GM18498 (cell line): ENCODE measurements around the gene SHROOM3.
"Not testable (repeated sequence)": the region's sequence is repeated elsewhere in the genome, so short reads cannot be mapped to it uniquely, and the experiment has no call there.

Experiments
- ATAC-seq: cut with Tn5 transposase; IDR thresholded peaks from one replicate; pipeline ENCODE4 v1.9.1; 2021; ENCODE audit warnings: mild to moderate bottlenecking, moderate library complexity; ENCODE audit not compliant: unreplicated experiment

Gene SHROOM3

DNA sequence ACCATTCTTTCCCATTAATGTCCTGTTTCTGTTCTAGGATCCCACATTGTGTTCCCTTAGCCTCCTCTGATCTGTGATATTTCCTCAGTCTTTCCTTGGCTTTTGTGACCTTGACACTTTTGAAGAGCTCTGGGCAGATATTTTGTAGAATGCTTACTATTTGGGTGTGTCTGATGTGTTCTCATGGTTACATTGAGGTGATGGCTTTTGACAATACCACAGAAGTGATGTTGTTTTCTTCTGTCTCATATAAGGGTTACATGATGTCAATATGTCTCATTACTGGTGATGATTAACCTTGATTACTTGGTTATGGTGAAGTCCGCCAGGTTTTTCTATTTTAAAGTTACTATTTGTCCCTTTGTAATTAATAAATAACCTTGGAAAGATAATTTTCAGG is 279.2 kb downstream of the SHROOM3 start:
- no peak for ATAC-seq

DNA sequence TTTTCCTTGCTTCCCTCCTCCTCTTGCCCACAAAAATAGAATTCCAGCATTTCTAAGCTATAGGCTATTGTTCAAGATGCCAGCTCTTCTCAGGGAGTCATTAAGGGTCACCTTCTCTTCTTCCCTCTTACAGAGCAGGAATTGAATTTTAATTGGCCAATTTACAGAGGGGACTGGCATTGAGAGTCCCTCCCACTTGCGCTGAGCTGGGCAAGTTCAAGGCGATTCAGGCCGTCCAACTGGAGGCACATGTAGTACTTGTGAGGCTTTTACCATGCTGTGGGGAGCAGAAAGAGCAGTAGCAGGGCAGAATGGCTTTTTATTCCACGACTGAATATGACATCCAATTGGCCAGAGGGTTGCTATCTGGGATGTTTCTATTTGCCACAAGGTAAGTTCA is 281.0 kb downstream of the SHROOM3 start:
- ATAC-seq = no peak

DNA sequence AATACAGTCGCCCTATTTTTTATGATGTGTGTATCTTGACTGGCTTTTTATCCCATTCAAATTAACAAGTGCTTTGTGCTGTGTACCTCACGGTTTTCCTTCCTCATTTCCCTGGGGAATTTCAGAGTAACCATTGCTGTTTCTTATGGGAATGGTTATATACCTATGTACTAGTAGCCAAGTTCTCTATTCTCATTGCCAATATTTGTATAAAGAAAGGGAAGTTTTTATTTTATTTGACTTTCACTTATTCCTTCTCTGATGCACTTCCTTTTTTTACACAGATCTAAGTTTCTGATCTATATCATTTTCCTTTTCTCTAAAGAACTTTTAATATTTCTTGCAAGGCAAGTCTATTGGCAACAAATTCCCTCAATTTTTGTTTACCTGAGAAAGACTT is 281.6 kb downstream of the SHROOM3 start:
- no peak for ATAC-seq

DNA sequence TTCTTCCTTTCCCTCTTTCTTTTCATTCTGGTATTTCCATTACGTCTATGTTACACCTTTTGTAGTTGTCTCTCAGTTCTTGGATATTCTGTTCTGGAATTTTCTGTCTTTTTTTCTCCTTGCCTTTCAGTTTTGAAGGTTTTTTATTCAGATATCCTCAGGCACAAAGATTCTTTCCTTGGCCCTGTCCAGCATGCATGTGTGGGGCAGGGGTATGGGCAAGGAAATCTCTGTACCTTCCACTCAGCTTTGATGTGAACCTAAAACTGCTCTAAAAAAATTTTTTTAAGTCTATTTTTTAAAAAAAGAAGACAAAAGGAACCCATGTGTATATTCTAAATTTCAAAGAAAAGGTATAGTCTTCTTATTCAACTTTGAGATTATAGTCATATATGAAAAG is 282.4 kb downstream of the SHROOM3 start:
- no peak for ATAC-seq

DNA sequence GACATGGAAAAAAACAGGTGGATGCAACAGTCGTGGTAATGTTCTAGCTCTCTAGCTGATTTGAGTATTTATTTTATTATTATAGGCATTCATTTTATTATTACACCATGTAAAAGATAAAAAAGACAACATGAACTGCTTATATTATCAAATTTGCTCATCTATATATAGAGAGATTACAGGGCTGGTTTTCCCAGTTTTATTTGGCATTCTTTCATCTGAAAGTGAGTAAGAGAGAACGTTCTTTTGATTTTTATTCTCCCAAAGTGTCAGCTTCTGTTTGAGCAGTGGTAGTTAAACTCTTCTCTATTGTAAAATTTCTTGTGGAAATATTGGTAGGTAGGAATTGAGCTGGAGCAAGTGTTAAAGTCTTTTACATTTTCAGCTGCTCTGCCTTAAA is 283.0 kb downstream of the SHROOM3 start:
- no peak for ATAC-seq

DNA sequence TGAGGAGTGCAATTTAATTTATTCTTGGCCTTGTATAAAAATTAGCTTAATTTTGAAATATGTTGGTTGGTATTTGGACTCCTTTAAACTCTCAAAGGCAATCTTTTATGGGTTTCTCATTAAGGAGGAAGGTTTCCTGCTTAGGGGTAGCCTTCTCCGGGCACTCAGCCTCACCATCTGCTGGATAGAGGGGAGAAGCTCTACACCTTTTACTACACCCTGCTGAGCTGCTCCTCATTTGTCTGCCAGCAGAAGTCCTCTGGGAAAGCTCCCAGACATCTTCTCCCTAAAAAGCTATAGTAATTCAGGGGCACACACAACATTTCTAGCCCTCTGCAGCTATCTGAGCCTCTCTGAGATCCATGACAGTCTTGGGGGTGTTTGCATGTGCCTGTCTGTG is 283.8 kb downstream of the SHROOM3 start:
- no peak for ATAC-seq

DNA sequence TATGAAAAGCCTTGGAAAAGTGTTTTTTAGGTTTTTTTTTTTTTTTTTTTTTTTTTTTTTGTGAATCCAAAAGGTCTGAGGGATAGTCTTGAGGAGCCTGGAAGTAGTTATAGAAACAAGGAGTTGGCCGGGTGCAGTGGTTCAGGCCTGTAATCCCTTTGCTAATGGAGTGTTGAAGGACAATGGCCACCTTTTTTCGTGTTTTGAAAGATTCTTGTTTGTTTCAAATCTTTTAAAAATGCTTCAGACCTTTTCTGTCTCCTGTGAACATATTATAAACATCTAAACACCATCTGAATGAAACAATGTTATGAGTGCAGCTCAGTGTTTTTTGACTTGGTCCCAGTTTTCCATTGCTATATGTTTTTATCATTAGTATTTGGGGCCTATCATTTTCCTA is 285.1 kb downstream of the SHROOM3 start:
- no peak for ATAC-seq

DNA sequence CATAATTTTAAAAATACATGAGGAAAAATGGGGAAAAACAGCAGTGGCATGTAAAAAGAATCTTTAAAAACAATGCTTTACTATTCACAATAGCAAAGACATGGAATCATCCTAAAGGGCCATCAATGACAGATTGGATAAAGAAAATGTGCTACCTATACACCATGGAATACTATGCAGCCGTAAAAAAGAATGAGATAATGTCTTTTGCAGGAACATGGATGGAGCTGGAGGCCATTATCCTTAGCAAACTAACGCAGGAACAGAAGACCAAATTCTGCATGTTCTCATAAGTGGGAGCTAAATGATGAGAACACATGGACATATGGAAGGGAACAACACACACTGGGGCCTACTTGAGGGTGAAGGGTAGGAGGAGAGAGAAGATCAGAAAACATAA is 287.1 kb downstream of the SHROOM3 start:
- not testable (repeated sequence) for ATAC-seq

DNA sequence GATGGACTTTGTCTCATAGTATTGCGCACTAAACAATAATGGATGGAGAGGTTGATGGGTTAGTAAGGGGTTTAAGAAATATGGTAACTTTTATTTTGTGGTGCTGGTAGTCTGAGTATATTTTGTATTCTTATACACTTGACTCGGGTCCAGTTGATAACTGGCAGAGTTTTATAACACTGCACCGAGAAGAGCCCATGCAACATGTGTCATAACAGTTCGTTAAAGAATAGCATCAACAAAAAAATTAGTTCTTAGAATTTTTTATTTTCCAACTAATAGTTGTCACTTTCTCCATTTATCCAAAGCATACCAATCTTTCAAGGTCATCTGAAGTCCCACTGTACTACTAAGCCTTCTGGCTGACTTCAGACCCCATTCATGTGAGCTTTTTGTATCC is 287.8 kb downstream of the SHROOM3 start:
- ATAC-seq = no peak

DNA sequence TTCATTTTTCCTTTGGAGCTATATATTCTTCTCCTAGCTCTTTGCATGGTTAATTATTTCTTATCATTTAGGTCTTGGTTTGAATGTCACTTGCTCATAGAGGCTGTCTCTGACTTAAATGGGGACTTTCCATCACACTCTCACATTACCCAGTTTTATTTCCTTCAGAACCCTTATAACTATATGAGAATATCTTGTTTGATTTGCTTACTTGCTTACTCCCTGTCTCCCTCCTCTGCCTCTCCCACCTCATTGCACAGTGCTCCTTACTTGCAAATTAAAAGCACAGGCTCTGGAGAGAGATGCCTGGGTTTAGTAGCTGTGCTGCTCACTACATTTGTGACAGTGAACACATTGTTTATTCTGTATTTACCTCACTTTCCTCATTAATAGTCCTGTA is 288.3 kb downstream of the SHROOM3 start:
- peak; percentile 54 for ATAC-seq

DNA sequence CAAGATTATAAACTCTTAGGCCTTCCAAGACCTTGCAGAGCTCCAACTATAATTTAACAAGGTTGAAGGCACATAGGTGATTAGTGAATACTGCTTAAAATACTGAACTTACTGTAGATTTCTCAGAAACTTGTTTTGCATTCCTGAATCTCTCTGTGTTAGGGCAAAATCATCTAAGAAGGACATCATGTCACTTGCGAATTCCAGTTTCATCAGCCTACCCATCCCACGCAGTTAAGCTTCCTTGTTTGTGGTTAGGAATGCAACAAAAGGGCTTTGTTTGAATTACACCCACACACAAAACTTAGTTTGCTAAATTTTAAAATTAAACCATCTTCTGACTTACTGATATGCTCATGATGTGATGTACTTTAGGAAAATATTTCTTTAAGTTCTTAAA is 288.9 kb downstream of the SHROOM3 start:
- ATAC-seq = no peak

DNA sequence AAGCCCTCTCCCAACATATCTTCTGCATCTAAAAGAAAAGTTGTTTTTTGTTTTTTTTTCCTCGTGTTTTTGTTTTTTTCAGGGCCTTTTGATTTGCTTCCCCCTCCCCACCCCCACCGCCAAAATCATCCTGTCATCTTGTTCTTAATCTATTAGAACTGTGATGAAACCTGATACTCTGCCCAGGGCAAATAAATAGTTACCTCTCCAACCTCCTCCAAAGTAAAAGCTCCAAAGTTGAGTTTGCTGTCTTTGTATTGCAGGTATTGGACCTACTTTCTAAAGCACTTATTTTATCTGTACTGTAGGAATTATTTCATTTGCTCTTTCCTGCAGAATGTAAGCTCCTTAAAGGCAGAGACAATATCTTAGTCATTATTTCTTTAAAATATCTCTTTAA is 290.0 kb downstream of the SHROOM3 start:
- no peak for ATAC-seq

DNA sequence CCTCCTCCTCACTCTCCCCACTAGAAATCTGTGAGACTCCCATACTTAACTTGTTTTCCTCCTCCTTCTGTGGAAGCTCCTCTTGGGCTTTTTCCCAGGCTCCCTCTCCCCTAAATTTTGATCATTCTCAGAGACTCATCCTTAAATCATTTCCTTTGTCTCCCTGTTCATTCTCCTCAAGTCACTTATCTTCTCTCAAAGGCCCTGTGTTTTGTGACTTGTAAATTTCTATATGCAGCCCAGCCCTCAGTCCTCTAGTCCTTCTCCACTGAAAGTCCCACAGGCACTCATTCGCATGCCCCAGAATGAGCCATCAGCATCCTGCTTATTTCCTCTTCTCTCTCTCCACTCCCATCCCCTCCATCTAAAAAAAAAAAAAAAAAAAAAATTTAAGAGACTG is 291.1 kb downstream of the SHROOM3 start:
- ATAC-seq = no peak

DNA sequence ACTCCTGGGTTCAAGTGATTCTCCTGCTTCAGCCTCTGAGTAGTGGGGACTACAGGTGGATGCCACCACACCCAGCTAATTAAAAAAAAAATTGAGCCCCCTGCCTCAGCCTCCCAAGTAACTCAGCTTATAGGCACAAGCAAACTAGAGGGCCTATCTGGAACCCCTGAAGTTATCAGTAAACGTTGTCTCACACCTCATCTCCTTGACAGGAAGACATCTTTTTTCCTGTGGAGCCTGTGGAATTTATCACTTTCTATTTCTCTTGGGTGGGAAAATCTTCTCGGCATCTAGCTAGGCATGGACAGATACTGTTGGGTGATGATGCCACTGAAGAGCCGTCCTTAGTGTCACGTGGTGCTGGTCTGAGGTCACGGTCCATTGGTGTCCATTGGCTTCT is 291.6 kb downstream of the SHROOM3 start:
- no peak for ATAC-seq

DNA sequence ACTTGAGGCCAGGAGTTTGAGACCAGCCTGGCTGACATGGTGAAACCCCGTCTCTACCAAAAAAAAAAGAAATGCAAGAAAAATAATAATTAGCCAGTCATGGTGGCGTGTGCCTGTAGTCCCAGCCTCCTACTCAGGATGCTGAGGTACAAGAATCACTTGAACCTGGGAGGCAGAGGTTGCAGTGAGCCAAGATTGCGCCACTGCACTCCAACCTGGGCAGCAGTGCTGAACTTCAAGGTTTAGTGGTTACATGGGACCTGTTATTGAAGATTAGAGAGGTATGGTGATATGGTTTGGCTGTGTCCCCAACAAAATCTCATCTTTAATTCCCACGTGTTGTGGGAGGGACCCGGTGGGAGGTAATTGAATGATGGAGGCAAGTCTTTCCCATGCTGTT is 292.9 kb downstream of the SHROOM3 start:
- not testable (repeated sequence) for ATAC-seq

DNA sequence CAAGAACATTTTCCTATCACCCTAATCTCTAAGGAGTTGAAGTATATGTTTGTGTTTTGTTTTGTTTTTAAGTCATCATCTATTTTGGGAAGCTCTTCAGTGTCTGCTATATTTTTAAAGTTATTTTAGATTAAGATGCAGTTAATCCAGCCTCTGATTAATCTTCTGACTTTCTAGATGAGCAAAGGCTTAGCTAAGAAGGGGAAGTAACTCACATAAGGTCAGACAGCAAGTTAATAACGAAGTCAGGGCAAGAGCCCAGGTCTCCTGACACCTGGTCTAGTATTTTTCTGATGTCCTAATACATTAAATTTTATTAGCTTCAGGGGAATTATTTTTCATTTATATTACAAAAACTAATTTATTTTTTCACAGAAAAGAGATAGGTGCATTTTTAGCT is 294.4 kb downstream of the SHROOM3 start:
- peak; percentile 54 for ATAC-seq

DNA sequence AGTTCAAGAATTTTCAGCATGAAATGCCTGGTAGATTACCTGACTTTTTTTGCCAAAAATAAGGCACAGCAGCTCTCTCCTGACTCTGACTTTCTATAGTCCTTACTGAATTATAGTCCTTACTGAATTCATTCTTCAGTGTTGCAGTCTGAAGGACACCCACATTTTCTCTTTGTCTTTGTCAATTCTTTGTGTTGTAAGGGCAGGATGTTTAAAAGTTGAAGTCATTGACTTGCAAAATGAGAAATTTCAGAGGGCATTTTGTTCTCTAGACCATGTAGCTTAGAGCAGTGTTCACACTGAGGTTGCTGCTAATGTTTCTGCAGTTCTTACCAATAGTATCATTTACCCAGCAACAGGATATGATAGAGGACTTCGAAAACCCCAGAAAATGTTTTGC is 295.0 kb downstream of the SHROOM3 start:
- no peak for ATAC-seq

DNA sequence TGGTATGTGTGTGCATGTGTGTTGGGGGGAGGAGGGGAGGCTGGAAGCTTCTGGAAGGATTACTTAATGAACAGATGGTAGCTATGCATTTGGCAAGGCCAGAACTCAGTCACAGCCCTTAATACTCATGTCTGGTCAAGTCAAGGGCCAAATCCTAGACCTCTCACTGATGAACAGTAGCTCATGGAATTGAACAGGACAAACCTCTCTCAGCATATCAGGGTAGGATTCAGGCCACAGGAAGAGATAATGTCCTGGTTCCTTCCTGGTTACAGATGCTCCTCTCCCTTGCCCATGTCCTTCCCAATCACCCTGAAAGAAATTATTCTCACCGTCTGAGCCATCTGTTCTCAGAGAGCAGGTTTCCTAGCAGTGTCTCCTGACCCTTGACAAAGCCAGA is 297.2 kb downstream of the SHROOM3 start:
- no peak for ATAC-seq

DNA sequence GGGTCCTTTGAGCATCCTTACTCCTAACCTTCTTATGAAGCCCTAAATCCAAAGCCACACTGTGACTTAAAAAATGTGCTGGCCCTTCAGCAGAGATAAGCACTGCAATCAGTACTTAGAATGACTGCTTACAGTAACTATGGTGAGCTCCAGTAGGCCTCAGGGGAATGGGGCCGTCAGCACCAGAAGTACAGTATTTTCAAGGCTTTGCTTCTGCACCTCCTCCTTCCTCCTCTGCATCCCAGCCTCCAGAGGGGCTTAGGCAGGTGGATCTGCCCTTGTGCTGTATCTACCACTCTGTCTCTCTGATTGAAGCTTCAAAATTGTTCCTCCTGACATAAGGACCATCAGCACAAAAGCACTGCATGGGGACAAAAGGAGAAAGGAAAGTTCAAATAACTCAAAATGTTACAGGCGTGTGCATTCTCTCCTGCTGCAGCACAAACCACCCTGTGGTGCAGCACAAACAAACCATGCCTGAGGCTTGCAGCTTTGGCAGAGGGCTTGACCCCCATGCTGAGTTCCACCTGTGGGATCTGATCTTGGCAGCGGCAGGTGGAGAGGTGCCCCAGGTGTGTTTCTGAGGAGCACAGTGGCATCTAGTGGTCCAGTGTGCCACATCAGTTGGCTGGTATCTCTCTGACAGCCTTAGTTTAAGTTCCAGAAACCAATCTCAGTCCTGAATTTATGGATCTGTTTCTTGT is 298.2 kb downstream of the SHROOM3 start:
- ATAC-seq = no peak

DNA sequence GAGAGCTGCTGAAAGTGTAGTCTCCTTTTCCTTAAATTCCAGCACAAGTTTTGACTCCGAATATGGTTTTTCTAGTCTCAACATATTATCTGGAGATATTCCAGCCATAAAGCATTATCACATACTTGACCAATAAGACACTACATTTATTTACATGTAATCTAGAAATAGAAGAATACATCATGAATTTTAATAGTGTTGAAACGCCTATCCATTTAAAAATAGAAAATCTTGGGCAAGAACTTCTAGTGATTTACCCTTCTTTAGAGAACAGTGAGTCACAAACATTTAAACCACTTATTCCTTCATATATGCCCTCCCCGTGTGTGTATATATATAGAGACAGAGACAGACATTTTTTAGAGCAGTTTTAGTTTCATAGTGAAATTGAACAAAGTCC is 301.4 kb downstream of the SHROOM3 start:
- no peak for ATAC-seq

DNA sequence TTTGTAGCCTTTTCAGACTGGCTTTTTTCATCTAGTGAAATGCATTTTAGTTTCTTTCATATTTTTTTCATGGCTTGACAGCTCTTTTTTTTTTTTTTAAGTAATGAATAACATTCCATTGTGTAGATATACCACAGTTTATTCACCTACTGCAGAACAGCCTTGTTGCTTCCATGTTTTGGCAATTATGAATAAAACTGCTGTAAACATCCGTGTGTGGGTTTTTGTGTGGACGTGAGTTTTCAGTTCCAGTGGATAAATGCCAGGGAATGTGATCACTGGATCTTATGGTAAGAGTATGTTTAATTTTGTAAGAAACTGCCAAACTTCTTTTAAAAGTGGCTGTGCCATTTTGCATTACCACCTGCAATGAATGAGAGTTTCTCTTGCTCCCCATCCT is 302.2 kb downstream of the SHROOM3 start:
- ATAC-seq = no peak

DNA sequence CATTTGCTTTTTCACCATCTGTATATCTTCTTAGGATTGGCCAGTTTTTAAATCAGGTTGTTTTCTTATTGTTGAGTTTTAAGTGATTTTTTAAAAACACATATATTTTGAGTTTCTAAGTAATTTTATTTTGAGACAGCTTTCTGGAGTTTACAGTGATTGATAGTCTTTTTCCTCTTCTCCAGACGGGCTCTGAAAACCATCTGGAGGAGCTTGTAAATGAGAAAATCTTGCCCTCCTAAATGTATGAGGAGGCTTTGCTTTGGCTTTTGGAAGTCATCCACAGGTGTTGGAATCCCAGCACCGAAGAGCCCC is 302.7 kb downstream of the SHROOM3 start:
- ATAC-seq = no peak

DNA sequence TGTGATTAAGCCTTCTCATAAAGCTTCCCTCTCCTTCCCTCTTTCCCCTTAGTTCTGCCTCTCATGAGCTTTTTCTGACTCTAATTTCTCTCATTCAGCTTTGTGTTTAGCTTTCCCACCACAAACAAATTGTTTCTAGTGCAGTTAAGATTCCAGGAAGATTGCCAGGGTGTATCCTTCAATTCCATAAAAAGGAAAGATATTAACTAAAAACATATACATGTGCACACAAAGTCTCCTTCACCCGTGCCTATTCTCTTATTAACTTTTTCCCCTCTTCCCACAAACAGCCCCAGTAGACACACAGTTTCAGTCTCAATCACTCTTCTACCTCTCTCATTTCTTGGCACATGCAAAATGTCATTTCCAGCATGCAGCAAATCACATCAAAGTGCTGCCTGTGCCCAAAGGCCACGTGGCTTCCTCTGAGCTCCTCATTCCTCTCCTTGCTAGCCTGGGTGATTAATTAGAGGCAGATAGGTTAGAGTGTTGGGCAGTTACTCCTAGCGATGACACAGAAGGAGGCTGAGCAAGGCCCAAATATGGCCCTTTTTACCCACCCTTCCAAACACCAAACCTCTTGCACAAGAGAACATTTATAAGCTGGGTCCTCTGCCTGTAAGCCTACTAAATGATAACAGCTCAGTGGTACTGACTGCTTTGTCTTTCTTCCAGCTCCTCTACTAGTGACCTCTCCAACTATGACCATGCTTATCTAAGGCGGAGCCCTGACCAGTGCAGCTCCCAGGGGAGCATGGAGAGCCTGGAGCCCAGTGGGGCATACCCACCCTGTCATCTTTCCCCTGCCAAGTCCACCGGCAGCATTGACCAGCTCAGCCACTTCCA is 303.3 kb downstream of the SHROOM3 start:
- ATAC-seq = no peak
